SK-N-SH treated with all-trans-retinoic acid at 6 μM for 48 hours (cell line): Measurements from ENCODE around the gene BPIFB6.

Source experiments
- ATAC-seq: fragments of 200-7000 bp; cut with Tn5 transposase; 3 replicates; pipeline ENCODE4 v1.9.1; 2020; ENCODE audit warnings: mild to moderate bottlenecking, moderate library complexity
- ARNTL ChIP-seq: fragments of 450-650 bp; formaldehyde crosslinking; IDR thresholded peaks from 2 replicates; pipeline ENCODE4 v1.5.0; 2020; ENCODE audit warnings: low read depth, mild to moderate bottlenecking, moderate library complexity, borderline replicate concordance
- ESRRG ChIP-seq: fragments of 250-450 bp; sonication (Bioruptor Pico); IDR thresholded peaks from 2 replicates; pipeline ENCODE4 v1.6.1; 2021; ENCODE audit warnings: mild to moderate bottlenecking
- GLIS3 ChIP-seq: fragments of 250-450 bp; sonication (Bioruptor Pico); IDR thresholded peaks from 2 replicates; pipeline ENCODE4 v1.5.0; 2020; ENCODE audit warnings: mild to moderate bottlenecking, moderate library complexity
- ISL1 ChIP-seq: fragments of 250-450 bp; sonication (Bioruptor Pico); IDR thresholded peaks from 2 replicates; pipeline ENCODE4 v2.1.2; 2022; ENCODE audit warnings: mild to moderate bottlenecking, moderate library complexity
- OSR1 ChIP-seq: fragments of 250-450 bp; sonication (Bioruptor Pico); IDR thresholded peaks from 2 replicates; pipeline ENCODE4 v1.8.0; 2022; ENCODE audit warnings: moderate library complexity, mild to moderate bottlenecking, inconsistent platforms
- PPARA ChIP-seq: fragments of 250-450 bp; sonication (Bioruptor Pico); IDR thresholded peaks from 2 replicates; pipeline ENCODE4 v1.5.0; 2020; ENCODE audit warnings: mild to moderate bottlenecking, borderline replicate concordance
- SNAI2 ChIP-seq: fragments of 250-450 bp; sonication (Bioruptor Pico); IDR thresholded peaks from 2 replicates; pipeline ENCODE4 v1.5.0; 2020; ENCODE audit warnings: mild to moderate bottlenecking, moderate library complexity
- TOX ChIP-seq: fragments of 250-450 bp; sonication (Bioruptor Pico); IDR thresholded peaks from 2 replicates; pipeline ENCODE4 v1.8.0; 2021; ENCODE audit warnings: mild to moderate bottlenecking, moderate library complexity, borderline replicate concordance
- ZC3H10 ChIP-seq: fragments of 250-450 bp; sonication (Bioruptor Pico); IDR thresholded peaks from 2 replicates; pipeline ENCODE4 v1.5.1; 2021; ENCODE audit warnings: mild to moderate bottlenecking, moderate library complexity
- ZFP3 ChIP-seq: fragments of 250-450 bp; sonication (Bioruptor Pico); IDR thresholded peaks from 2 replicates; pipeline ENCODE4 v1.5.0; 2020; ENCODE audit warnings: mild to moderate bottlenecking, moderate library complexity
- ZFP30 ChIP-seq: fragments of 450-650 bp; formaldehyde crosslinking; IDR thresholded peaks from 2 replicates; pipeline ENCODE4 v1.5.0; 2022; ENCODE audit warnings: mild to moderate bottlenecking, moderate library complexity
- ZNF565 ChIP-seq: fragments of 450-650 bp; formaldehyde crosslinking; conservative IDR thresholded peaks from 2 replicates; pipeline ENCODE4 v1.5.0; 2020; ENCODE audit warnings: low read depth, mild to moderate bottlenecking, moderate library complexity
- ZNF8 ChIP-seq: fragments of 450-650 bp; formaldehyde crosslinking; IDR thresholded peaks from 2 replicates; pipeline ENCODE4 v1.5.0; 2020; ENCODE audit warnings: mild to moderate bottlenecking, moderate library complexity
- TF ChIP-seq, protein P1 (sequence below): fragments of 250-450 bp; sonication (Bioruptor Pico); IDR thresholded peaks from 2 replicates; pipeline ENCODE4 v1.5.0; 2020; ENCODE audit warnings: mild to moderate bottlenecking, moderate library complexity
- TF ChIP-seq, protein P2 (sequence below): fragments of 250-450 bp; sonication (Bioruptor Pico); IDR thresholded peaks from 2 replicates; pipeline ENCODE4 v1.8.0; 2020; ENCODE audit warnings: mild to moderate bottlenecking, moderate library complexity, borderline replicate concordance
- TF ChIP-seq, protein P3 (sequence below): fragments of 250-450 bp; sonication (Bioruptor Pico); IDR thresholded peaks from 2 replicates; pipeline ENCODE4 v1.5.1; 2020; ENCODE audit warnings: low read depth, mild to moderate bottlenecking, moderate library complexity
- TF ChIP-seq, protein P4 (sequence below): fragments of 250-450 bp; sonication (Bioruptor Pico); IDR thresholded peaks from 2 replicates; pipeline ENCODE4 v1.8.0; 2021; ENCODE audit warnings: low read depth, mild to moderate bottlenecking, moderate library complexity, borderline replicate concordance
- TF ChIP-seq, protein P5 (sequence below): fragments of 250-450 bp; sonication (Bioruptor Pico); IDR thresholded peaks from 2 replicates; pipeline ENCODE4 v1.5.1; 2021; ENCODE audit warnings: mild to moderate bottlenecking, moderate library complexity

The BPIFB6 gene

DNA sequence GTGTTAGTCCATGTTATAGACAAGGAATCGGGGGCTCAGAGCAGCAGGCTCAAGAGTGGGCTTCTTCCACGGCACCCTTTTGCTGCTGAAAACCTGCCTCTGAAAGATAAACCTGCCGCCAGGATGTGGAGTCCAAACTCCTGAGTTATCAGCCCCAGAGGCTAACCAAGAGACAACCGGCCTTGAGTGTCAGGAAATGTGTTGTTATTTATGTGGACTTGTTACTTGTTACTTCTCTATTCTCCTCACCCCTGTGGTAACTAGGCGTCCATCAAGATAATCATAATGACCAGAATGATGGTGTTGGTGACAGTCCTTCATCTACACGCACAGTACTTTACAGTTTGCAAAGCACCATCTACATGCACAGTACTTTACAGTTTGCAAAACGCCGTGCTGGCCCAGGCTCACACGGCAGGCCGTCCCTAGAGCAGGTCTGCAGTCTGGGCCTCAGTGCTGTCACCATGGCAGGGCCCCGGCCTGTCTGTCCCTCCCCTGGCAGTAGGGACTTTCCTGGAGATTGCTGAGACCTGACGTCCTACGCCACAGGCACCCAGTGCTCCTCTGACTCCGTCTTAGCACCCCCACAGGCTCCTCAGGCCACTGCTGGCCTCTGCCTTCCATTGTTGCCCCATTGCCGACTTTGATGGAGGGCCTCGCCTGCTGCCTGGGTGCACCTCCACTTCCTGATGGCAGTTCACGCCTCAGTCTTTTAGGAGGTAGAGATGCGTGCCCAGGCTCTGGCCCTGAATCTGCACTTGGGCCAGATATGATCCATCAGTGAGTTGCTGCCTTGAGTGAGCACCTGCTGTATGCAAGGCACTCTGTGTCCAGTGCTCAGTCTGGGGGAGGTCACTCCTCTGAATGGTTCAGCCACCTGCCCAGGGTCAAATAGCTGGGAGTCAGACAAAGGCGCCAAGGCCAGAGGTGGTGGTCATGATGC lies 38.9 kb downstream of the BPIFB6 start:
- TF ChIP-seq GLIS3 (CRISPR knock-in tag) (no peak), OSR1 (CRISPR knock-in tag) (no peak), ZFP30 (CRISPR knock-in tag) (no peak), ZNF8 (no peak), ESRRG (CRISPR knock-in tag) (no peak), ARNTL (no peak), TOX (no peak), ZNF565 (no peak), ISL1 (CRISPR knock-in tag) (no peak), ZC3H10 (no peak), ZFP3 (CRISPR knock-in tag) (no peak), SNAI2 (CRISPR knock-in tag) (no peak), PPARA (CRISPR knock-in tag) (no peak)
- TF ChIP-seq, protein P1, sequence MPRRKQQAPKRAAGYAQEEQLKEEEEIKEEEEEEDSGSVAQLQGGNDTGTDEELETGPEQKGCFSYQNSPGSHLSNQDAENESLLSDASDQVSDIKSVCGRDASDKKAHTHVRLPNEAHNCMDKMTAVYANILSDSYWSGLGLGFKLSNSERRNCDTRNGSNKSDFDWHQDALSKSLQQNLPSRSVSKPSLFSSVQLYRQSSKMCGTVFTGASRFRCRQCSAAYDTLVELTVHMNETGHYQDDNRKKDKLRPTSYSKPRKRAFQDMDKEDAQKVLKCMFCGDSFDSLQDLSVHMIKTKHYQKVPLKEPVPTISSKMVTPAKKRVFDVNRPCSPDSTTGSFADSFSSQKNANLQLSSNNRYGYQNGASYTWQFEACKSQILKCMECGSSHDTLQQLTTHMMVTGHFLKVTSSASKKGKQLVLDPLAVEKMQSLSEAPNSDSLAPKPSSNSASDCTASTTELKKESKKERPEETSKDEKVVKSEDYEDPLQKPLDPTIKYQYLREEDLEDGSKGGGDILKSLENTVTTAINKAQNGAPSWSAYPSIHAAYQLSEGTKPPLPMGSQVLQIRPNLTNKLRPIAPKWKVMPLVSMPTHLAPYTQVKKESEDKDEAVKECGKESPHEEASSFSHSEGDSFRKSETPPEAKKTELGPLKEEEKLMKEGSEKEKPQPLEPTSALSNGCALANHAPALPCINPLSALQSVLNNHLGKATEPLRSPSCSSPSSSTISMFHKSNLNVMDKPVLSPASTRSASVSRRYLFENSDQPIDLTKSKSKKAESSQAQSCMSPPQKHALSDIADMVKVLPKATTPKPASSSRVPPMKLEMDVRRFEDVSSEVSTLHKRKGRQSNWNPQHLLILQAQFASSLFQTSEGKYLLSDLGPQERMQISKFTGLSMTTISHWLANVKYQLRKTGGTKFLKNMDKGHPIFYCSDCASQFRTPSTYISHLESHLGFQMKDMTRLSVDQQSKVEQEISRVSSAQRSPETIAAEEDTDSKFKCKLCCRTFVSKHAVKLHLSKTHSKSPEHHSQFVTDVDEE (CRISPR knock-in tag): no peak
- TF ChIP-seq, protein P2, sequence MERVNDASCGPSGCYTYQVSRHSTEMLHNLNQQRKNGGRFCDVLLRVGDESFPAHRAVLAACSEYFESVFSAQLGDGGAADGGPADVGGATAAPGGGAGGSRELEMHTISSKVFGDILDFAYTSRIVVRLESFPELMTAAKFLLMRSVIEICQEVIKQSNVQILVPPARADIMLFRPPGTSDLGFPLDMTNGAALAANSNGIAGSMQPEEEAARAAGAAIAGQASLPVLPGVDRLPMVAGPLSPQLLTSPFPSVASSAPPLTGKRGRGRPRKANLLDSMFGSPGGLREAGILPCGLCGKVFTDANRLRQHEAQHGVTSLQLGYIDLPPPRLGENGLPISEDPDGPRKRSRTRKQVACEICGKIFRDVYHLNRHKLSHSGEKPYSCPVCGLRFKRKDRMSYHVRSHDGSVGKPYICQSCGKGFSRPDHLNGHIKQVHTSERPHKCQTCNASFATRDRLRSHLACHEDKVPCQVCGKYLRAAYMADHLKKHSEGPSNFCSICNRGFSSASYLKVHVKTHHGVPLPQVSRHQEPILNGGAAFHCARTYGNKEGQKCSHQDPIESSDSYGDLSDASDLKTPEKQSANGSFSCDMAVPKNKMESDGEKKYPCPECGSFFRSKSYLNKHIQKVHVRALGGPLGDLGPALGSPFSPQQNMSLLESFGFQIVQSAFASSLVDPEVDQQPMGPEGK (CRISPR knock-in tag): no peak
- TF ChIP-seq, protein P3, sequence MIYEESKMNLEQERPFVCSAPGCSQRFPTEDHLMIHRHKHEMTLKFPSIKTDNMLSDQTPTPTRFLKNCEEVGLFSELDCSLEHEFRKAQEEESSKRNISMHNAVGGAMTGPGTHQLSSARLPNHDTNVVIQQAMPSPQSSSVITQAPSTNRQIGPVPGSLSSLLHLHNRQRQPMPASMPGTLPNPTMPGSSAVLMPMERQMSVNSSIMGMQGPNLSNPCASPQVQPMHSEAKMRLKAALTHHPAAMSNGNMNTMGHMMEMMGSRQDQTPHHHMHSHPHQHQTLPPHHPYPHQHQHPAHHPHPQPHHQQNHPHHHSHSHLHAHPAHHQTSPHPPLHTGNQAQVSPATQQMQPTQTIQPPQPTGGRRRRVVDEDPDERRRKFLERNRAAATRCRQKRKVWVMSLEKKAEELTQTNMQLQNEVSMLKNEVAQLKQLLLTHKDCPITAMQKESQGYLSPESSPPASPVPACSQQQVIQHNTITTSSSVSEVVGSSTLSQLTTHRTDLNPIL (CRISPR knock-in tag): no peak
- TF ChIP-seq, protein P4, sequence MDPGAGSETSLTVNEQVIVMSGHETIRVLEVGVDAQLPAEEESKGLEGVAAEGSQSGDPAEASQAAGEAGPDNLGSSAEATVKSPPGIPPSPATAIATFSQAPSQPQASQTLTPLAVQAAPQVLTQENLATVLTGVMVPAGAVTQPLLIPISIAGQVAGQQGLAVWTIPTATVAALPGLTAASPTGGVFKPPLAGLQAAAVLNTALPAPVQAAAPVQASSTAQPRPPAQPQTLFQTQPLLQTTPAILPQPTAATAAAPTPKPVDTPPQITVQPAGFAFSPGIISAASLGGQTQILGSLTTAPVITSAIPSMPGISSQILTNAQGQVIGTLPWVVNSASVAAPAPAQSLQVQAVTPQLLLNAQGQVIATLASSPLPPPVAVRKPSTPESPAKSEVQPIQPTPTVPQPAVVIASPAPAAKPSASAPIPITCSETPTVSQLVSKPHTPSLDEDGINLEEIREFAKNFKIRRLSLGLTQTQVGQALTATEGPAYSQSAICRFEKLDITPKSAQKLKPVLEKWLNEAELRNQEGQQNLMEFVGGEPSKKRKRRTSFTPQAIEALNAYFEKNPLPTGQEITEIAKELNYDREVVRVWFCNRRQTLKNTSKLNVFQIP: no peak
- TF ChIP-seq, protein P5, sequence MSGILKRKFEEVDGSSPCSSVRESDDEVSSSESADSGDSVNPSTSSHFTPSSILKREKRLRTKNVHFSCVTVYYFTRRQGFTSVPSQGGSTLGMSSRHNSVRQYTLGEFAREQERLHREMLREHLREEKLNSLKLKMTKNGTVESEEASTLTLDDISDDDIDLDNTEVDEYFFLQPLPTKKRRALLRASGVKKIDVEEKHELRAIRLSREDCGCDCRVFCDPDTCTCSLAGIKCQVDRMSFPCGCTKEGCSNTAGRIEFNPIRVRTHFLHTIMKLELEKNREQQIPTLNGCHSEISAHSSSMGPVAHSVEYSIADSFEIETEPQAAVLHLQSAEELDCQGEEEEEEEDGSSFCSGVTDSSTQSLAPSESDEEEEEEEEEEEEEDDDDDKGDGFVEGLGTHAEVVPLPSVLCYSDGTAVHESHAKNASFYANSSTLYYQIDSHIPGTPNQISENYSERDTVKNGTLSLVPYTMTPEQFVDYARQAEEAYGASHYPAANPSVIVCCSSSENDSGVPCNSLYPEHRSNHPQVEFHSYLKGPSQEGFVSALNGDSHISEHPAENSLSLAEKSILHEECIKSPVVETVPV (CRISPR knock-in tag): no peak
- ATAC-seq: no peak

DNA sequence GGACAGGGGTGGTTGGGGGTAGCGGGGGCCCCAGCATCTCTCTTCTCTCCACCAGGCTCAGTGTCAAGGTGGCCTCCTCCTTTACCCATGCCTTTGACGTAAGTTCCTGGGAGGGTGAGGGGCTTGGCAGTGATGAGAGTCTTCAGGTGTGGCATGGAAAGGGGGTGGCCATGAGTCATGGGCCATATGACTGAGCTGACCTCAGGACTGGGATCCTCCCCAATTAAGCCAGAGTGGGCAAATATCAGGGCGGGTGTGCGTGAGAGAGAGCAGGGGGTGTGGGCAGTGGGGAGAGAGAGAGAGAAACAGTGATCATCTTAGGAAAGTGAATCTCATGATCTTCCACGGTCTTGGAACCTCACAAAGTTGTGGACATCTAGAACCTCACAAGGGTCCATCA lies 39.8 kb downstream of the BPIFB6 start:
- TF ChIP-seq, protein P1 (CRISPR knock-in tag): no peak
- ATAC-seq: no peak
